MCF 10A (cell line): ENCODE measurements around the gene LRRTM1. TPM values are rescaled to one million over a fixed set of nuclear protein-coding genes. Genes with fewer than 3 reads are reported as not detected.

Source experiments
- BruUV-seq: library from RNA; stranded (reverse); fragments of 400-500 nt; replicated peaks from 2 replicates; lab custom pipeline; 2021; lab: Mats Ljungman, UMichigan
- CTCF ChIA-PET: fragments of 300-600 bp; sonication (Branson Sonifier 250); formaldehyde crosslinking; extraction: SDS; loops from one replicate; lab custom pipeline; 2021; ENCODE audit warnings: antibody characterized with exemption, inconsistent platforms; lab: Yijun Ruan, JAX
- POLR2A ChIA-PET: fragments of 300-600, 350-650 bp; sonication (Branson Sonifier 250); formaldehyde crosslinking; extraction: SDS; loops from one replicate; lab custom pipeline; 2020; ENCODE audit warnings: antibody characterized with exemption, inconsistent platforms; lab: Yijun Ruan, JAX
- DNase-seq: peaks from one replicate; pipeline ENCODE4 v3.0.0-alpha.2; 2018; ENCODE audit not compliant: unreplicated experiment
- H3K27ac Mint-ChIP-seq: one replicate; pipeline ENCODE4 v1.8.0; 2022; ENCODE audit warnings: mild to moderate bottlenecking, low read depth, mixed read lengths; ENCODE audit not compliant: unreplicated experiment
- H3K27me3 Mint-ChIP-seq: one replicate; pipeline ENCODE4 v1.8.0; 2022; ENCODE audit warnings: mixed read lengths; ENCODE audit not compliant: insufficient read depth, unreplicated experiment
- H3K36me3 Mint-ChIP-seq: one replicate; pipeline ENCODE4 v1.8.0; 2022; ENCODE audit warnings: mild to moderate bottlenecking, moderate library complexity, mixed read lengths; ENCODE audit not compliant: insufficient read depth, unreplicated experiment
- H3K4me1 Mint-ChIP-seq: one replicate; pipeline ENCODE4 v1.8.0; 2022; ENCODE audit warnings: mixed read lengths; ENCODE audit not compliant: insufficient read depth, unreplicated experiment
- H3K4me3 Mint-ChIP-seq: one replicate; pipeline ENCODE4 v1.8.0; 2022; ENCODE audit warnings: mild to moderate bottlenecking, moderate library complexity, mixed read lengths; ENCODE audit not compliant: unreplicated experiment
- H3K9me3 Mint-ChIP-seq: one replicate; pipeline ENCODE4 v1.8.0; 2022; ENCODE audit warnings: mixed read lengths; ENCODE audit not compliant: unreplicated experiment
- intact Hi-C: fragments of 100-400 bp; cut with micrococcal nuclease; formaldehyde crosslinking; loops from 2 replicates; pipeline ENCODE4 v1.14.1; 2022
- total RNA-seq: library from RNA; stranded (reverse); gene quantifications from 2 replicates; pipeline ENCODE4 v1.2.3, GENCODE V29; 2022
- TF ChIP-seq, protein P1 (sequence below): fragments of 200-600 bp; IDR thresholded peaks from one replicate; pipeline ENCODE4 v1.8.0; 2022; ENCODE audit warnings: antibody characterized with exemption, mild to moderate bottlenecking; ENCODE audit not compliant: unreplicated experiment

Gene LRRTM1
- total RNA-seq, 1 experiment from 2014 or later = not detected

DNA sequence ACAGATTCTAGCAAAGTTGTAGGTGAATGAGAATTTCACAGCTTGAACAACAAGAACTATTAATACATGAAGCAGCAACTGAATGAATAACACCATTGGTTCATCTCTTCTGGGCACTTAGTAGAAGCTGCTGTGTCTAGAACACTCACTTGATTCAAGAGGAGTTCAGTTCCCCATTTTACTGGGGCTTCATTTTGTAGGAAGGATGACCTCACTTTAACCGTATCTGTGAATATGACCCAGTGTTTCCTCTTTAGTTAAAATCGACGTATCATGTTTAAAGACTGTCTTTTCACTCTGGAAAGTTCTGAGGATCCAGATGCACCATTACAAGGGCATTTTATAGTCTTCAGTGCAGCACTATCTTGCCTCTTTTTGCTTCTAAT is 47.8 kb downstream of the LRRTM1 start:
- Mint-ChIP-seq H3K36me3 (no peaks in the 10 kb centered on the region), H3K9me3 (no peaks in the 10 kb centered on the region), H3K4me3 (no peak overlapping the region), H3K4me1 (peaks cover 6% of the 10 kb centered on the region), H3K27me3 (no peaks in the 10 kb centered on the region), H3K27ac (no peak overlapping the region)
- intact Hi-C loops = loop anchor here (2.0 kb wide), 1 partner anchor 242 kb away; no protein-coding TSS in a partner anchor
- no TSS peak for BruUV-seq
- TF ChIP-seq, protein P1, sequence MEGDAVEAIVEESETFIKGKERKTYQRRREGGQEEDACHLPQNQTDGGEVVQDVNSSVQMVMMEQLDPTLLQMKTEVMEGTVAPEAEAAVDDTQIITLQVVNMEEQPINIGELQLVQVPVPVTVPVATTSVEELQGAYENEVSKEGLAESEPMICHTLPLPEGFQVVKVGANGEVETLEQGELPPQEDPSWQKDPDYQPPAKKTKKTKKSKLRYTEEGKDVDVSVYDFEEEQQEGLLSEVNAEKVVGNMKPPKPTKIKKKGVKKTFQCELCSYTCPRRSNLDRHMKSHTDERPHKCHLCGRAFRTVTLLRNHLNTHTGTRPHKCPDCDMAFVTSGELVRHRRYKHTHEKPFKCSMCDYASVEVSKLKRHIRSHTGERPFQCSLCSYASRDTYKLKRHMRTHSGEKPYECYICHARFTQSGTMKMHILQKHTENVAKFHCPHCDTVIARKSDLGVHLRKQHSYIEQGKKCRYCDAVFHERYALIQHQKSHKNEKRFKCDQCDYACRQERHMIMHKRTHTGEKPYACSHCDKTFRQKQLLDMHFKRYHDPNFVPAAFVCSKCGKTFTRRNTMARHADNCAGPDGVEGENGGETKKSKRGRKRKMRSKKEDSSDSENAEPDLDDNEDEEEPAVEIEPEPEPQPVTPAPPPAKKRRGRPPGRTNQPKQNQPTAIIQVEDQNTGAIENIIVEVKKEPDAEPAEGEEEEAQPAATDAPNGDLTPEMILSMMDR = no peak
- DNase-seq = no peak
- ChIA-PET POLR2A (interaction anchor here (0.6 kb wide), 1 partner anchor 360 kb away, joined by 3 read pairs; no protein-coding TSS in a partner anchor), CTCF (interaction anchor here (1.4 kb wide), 1 partner anchor 11 kb away, joined by 3 read pairs; no protein-coding TSS in a partner anchor)

DNA sequence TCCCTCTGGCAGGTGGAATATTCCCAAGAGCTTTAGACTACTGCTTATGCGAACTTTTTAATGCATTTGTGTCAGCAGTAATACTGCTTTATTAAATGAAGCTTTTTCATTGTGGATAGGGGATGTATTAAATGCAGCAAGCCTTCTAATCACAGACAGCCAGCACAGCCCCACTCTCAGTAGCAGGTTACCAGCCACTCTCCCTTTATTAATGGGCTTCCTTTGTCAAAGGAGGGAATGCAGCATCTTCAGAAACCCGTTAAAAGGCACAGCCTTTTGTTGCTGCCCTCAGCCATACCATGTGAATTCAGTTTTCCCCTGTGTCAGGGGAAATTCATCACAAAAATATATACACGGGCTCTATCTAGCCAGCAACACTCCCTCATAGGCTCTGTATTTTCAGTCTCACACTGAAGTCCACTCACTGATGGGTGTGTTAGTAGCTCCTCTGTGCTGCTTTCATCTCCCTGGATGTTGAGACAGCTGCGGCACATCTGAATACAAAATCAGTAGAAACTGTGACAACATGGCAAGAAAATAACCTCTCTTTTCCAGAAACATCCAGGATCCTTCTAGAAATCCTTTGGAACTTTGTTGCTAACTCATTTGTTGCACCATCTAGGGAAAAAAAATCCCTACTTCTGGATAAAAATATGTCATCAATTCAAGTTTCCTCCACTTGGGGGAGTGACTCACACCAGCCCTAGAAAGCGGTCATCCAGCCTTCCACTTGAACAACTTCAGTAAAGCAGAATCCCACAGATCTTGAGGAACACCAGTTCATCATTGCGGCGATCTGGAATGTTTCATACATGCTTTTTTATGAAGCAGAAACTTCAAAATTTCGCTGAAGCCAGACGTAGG is 48.4 kb downstream of the LRRTM1 start:
- Mint-ChIP-seq H3K4me1 (peaks cover 6% of the 10 kb centered on the region), H3K27me3 (no peaks in the 10 kb centered on the region), H3K9me3 (no peaks in the 10 kb centered on the region), H3K4me3 (no peak overlapping the region), H3K36me3 (no peaks in the 10 kb centered on the region), H3K27ac (no peak overlapping the region)
- no TSS peak for BruUV-seq
- DNase-seq = peak; percentile 52
- ChIA-PET CTCF (interaction anchor here (0.7 to 2.2 kb wide), 4 partner anchors 12 to 1617 kb away, joined by 3 to 14 read pairs (median 3); no protein-coding TSS in a partner anchor), POLR2A (no interaction called here)
- TF ChIP-seq, protein P1 = peak; percentile 30
- intact Hi-C loops = loop anchor here (2.0 kb wide), 1 partner anchor 243 kb away; no protein-coding TSS in a partner anchor

DNA sequence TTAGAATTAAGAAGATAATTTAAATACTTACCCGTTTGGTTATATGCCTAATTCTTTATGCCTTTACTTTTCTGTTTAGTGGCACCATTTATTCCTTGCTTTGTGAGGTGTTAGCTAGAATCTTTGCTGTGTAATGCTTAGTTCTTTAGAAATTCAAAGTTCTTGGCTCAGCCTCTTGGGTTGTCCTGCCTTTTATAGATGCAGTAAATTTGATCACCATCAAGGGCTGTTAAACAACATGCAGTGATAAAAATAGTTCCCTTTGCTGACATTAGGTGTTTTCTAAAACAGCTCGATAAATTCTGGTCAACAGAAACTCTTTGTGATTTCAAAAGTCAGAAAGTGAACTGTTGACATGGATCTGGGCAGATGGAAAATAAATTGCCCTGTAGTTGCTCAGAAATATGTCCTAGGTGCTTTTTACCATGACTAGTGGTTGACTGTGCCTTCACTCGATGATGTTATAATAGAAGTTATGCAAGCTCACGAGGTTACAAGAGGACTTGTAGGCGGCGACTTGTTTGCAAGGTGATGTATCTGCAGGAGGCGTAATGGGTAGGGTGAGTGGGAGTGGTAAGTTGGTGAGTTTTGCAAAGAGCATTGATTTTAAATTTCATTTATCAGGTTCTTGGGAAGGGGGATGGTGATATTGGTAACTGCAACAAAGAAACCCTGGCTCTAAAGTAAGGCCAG is 52.1 kb downstream of the LRRTM1 start:
- intact Hi-C loops = no loop called here
- BruUV-seq = no TSS peak
- no peaks in the 10 kb centered on the region for H3K27me3 Mint-ChIP-seq
- DNase-seq = peak; percentile 28
- no peaks in the 10 kb centered on the region for H3K9me3 Mint-ChIP-seq
- no peaks in the 10 kb centered on the region for H3K36me3 Mint-ChIP-seq
- CTCF ChIA-PET = interaction anchor here (0.9 kb wide), 1 partner anchor 14 kb away, joined by 4 read pairs; no protein-coding TSS in a partner anchor
- peaks cover 6% of the 10 kb centered on the region for H3K4me1 Mint-ChIP-seq
- H3K27ac Mint-ChIP-seq = no peak overlapping the region
- TF ChIP-seq, protein P1 = no peak
- no peak overlapping the region for H3K4me3 Mint-ChIP-seq
- POLR2A ChIA-PET = interaction anchor here (0.5 kb wide), 1 partner anchor 196 kb away, joined by 3 read pairs; no protein-coding TSS in a partner anchor
